RWPE1 (cell line): Measurements from ENCODE around the gene HNRNPC.

ENCODE experiments used
- CTCF ChIA-PET: fragments of 350-600 bp; sonication (Branson Sonifier 250); formaldehyde crosslinking; extraction: SDS; loops from one replicate; lab custom pipeline; 2021; lab: Yijun Ruan, JAX
- POLR2A ChIA-PET: fragments of 400-600 bp; formaldehyde crosslinking; extraction: SDS; loops from one replicate; lab custom pipeline; 2020; ENCODE audit warnings: antibody characterized with exemption; ENCODE audit not compliant: low non-redundant PET; lab: Yijun Ruan, JAX
- DNase-seq: peaks from one replicate; pipeline ENCODE4 v3.0.0; 2012; ENCODE audit warnings: low spot score
- H3K27ac ChIP-seq: fragments of 450-650 bp; 2 replicates; pipeline ENCODE4 v1.5.1; 2017
- CTCF ChIP-seq: fragments of 450-650 bp; conservative IDR thresholded peaks from 2 replicates; pipeline ENCODE4 v1.5.1; 2017; ENCODE audit warnings: low read depth, mild to moderate bottlenecking

The HNRNPC gene

GRCh38 chr14:21263284-21264024 lies 5.8 kb downstream of the HNRNPC start:
- ChIA-PET CTCF (no interaction called here), POLR2A (no interaction called here)
- no peak overlapping the region for H3K27ac ChIP-seq
- TF ChIP-seq CTCF = no peak
- DNase-seq = no peak

GRCh38 chr14:21262410-21262809 lies 6.8 kb downstream of the HNRNPC start:
- ChIA-PET CTCF (no interaction called here), POLR2A (no interaction called here)
- H3K27ac ChIP-seq = no peak overlapping the region
- TF ChIP-seq CTCF = no peak
- DNase-seq = no peak

- POLR2A ChIA-PET = no interaction called here
- H3K27ac ChIP-seq = no peak overlapping the region
- TF ChIP-seq CTCF = no peak
- no peak for DNase-seq
- CTCF ChIA-PET = interaction anchor here (0.7 kb wide), 1 partner anchor 247 kb away, joined by 3 read pairs; no protein-coding TSS in a partner anchor
These were observed 7.4 kb downstream of the HNRNPC start for GRCh38 chr14:21261824-21262223.

- CTCF ChIA-PET = no interaction called here
- TF ChIP-seq CTCF = no peak
- POLR2A ChIA-PET = no interaction called here
- no peak overlapping the region for H3K27ac ChIP-seq
- DNase-seq = no peak
These were observed 10.1 kb downstream of the HNRNPC start for GRCh38 chr14:21258889-21259787.

- TF ChIP-seq CTCF = no peak
- no peak for DNase-seq
- ChIA-PET POLR2A (no interaction called here), CTCF (no interaction called here)
- H3K27ac ChIP-seq = no peak overlapping the region
These were observed 11.0 kb downstream of the HNRNPC start for GRCh38 chr14:21258005-21258888.

GRCh38 chr14:21257394-21257909 lies 11.8 kb downstream of the HNRNPC start:
- no peak for TF ChIP-seq CTCF
- ChIA-PET POLR2A (no interaction called here), CTCF (interaction anchor here (0.6 kb wide), 1 partner anchor 13 kb away, joined by 4 read pairs; no protein-coding TSS in a partner anchor)
- DNase-seq = no peak
- H3K27ac ChIP-seq = no peak overlapping the region
